GM13976 (cell line): ENCODE results near the gene CATSPER3.
"Not testable (repeated sequence)": the region's sequence is repeated elsewhere in the genome, so short reads cannot be mapped to it uniquely, and the experiment has no call there.

ENCODE experiments used
- DNase-seq: peaks from one replicate; pipeline ENCODE4 v3.0.0; 2012; ENCODE audit warnings: low spot score
- CTCF ChIP-seq: IDR thresholded peaks from 2 replicates; pipeline ENCODE4 v1.5.1; 2012; ENCODE audit warnings: borderline replicate concordance, mild to moderate bottlenecking; ENCODE audit not compliant: insufficient read depth; ENCODE audit errors: extremely low read depth, missing control alignments, control extremely low read depth
- in situ Hi-C: fragments of 300-500 bp; cut with MboI; formaldehyde crosslinking; loops from one replicate; pipeline ENCODE4 v1.12.0; 2022; ENCODE audit warnings: low sequenced_read_pairs, mixed read lengths, inconsistent platforms; ENCODE audit not compliant: unreplicated experiment

CATSPER3 gene

GRCh38 chr5:134997015-134997414, 29.3 kb downstream of the CATSPER3 start:
- no peak for TF ChIP-seq CTCF
- in situ Hi-C loops = no loop called here
- DNase-seq = peak; percentile 13

GRCh38 chr5:134998068-134998467, 30.4 kb downstream of the CATSPER3 start:
- DNase-seq, in situ Hi-C loops: not testable (repeated sequence)

GRCh38 chr5:135004376-135004775, 36.7 kb downstream of the CATSPER3 start:
- no peak for TF ChIP-seq CTCF
- in situ Hi-C loops = no loop called here

GRCh38 chr5:135005076-135005475, 37.4 kb downstream of the CATSPER3 start:
- no peak for DNase-seq
- no peak for TF ChIP-seq CTCF
- in situ Hi-C loops = no loop called here

More at GRCh38 chr5:135004376-135004775, 36.7 kb downstream of the CATSPER3 start:
- DNase-seq = peak; percentile 6

- no peak for TF ChIP-seq CTCF
- in situ Hi-C loops = no loop called here
- no peak for DNase-seq
Measured at GRCh38 chr5:135007305-135007704, 39.6 kb downstream of the CATSPER3 start.

GRCh38 chr5:135007749-135008363, 40.1 kb downstream of the CATSPER3 start:
- no peak for DNase-seq
- in situ Hi-C loops = no loop called here
- TF ChIP-seq CTCF = no peak

- DNase-seq = peak; percentile 7
- in situ Hi-C loops = no loop called here
- no peak for TF ChIP-seq CTCF
Measured at GRCh38 chr5:135008556-135008955, 40.8 kb downstream of the CATSPER3 start.
